ENCODE measurements around the gene ADRA1B. TPM values are rescaled to one million over a fixed set of nuclear protein-coding genes. Genes with fewer than 3 reads are reported as not detected.

Gene ADRA1B
- total RNA-seq, 2 experiments from 2014 or later: not detected

DNA sequence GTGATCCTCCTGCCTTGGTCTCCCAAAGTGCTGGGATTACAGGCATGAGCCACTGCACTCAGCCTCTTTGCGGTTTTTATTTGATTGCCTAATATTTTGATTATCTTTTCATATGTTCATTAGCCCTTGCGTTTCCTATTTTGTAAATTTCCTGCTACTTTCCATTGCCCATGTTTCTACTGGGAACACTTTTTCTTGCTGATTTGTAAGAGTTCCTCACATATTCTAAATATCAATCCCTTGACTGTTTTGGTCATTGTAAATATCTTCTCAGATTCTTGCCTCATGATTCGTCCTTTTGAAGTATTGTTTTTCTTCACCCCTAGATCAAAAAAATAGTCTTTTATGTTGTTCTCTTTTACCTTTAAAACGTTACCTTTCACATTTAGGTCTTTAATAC is 54.8 kb downstream of the ADRA1B start:
- no peak overlapping the region for H3K4me3 Mint-ChIP-seq
- CTCF ChIA-PET: no interaction called here
- Histone ChIP-seq H3K27me3 (ENCODE audit: control insufficient read depth in 1 of 2, insufficient read depth in 2 of 2, low read length in 2 of 2) (peaks cover 41 to 47% of the 10 kb centered on the region in 2 experiments), H3K36me3 (ENCODE audit: insufficient read depth, low read length) (no peaks in the 10 kb centered on the region), H3K9me3 (ENCODE audit: control insufficient read depth in 1 of 2, insufficient read depth in 1 of 2, low read length in 2 of 2) (peaks cover 0 to 10% of the 10 kb centered on the region in 2 experiments), H3K4me3 (ENCODE audit: low read length) (no peak overlapping the region), H3K27ac (ENCODE audit: low read depth in 1 of 2, low read length in 2 of 2) (no peak overlapping the region), H3K4me1 (ENCODE audit: insufficient read depth, low read length) (peaks cover 6% of the 10 kb centered on the region)
- POLR2A ChIA-PET: no interaction called here
- H3K4me1 Mint-ChIP-seq (ENCODE audit: low read depth): peaks cover 14% of the 10 kb centered on the region
- H3K27ac Mint-ChIP-seq: no peak overlapping the region
- DNase-seq: no peak
- TF ChIP-seq, protein P1, sequence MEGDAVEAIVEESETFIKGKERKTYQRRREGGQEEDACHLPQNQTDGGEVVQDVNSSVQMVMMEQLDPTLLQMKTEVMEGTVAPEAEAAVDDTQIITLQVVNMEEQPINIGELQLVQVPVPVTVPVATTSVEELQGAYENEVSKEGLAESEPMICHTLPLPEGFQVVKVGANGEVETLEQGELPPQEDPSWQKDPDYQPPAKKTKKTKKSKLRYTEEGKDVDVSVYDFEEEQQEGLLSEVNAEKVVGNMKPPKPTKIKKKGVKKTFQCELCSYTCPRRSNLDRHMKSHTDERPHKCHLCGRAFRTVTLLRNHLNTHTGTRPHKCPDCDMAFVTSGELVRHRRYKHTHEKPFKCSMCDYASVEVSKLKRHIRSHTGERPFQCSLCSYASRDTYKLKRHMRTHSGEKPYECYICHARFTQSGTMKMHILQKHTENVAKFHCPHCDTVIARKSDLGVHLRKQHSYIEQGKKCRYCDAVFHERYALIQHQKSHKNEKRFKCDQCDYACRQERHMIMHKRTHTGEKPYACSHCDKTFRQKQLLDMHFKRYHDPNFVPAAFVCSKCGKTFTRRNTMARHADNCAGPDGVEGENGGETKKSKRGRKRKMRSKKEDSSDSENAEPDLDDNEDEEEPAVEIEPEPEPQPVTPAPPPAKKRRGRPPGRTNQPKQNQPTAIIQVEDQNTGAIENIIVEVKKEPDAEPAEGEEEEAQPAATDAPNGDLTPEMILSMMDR (IDR thresholded peaks at IDR 0.05): no peak
- ATAC-seq (ENCODE audit: poor library complexity): no peak
- no peaks in the 10 kb centered on the region for H3K9me3 Mint-ChIP-seq
- intact Hi-C loops (cut with DNase I, micrococcal nuclease): no loop called here
- peaks cover 88% of the 10 kb centered on the region for H3K27me3 Mint-ChIP-seq
- no peaks in the 10 kb centered on the region for H3K36me3 Mint-ChIP-seq (ENCODE audit: low read depth)

DNA sequence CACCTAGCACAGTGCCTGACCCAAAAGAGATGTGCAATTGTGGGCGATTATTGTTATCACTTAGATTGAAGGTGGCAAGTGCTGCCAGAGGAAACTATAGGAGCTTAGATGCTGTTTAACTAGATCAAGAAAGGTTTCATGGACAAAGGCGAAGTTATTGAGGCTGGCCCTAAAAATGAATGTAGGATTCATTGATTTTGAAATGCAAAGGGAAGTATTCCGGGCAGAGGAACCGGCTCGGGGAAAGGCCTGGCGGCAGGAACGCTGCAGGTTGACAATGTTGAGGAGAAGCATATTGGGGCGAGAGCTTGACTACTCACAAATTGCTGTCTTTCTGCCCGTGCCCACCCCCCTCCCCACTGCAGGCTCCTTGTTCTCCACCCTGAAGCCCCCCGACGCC is 55.2 kb downstream of the ADRA1B start:
- Mint-ChIP-seq H3K27me3 (peaks cover 84% of the 10 kb centered on the region), H3K4me1 (ENCODE audit: low read depth) (peaks cover 14% of the 10 kb centered on the region), H3K36me3 (ENCODE audit: low read depth) (no peaks in the 10 kb centered on the region), H3K9me3 (no peaks in the 10 kb centered on the region), H3K4me3 (peak overlapping the region; percentile 11), H3K27ac (no peak overlapping the region)
- DNase-seq (no peak), ATAC-seq (ENCODE audit: poor library complexity) (no peak)
- POLR2A ChIA-PET: no interaction called here
- CTCF ChIA-PET: no interaction called here
- Histone ChIP-seq H3K27me3 (ENCODE audit: control insufficient read depth in 1 of 2, insufficient read depth in 2 of 2, low read length in 2 of 2) (peaks cover 41 to 47% of the 10 kb centered on the region in 2 experiments), H3K4me1 (ENCODE audit: insufficient read depth, low read length) (peaks cover 6% of the 10 kb centered on the region), H3K9me3 (ENCODE audit: control insufficient read depth in 1 of 2, insufficient read depth in 1 of 2, low read length in 2 of 2) (peaks cover 0 to 10% of the 10 kb centered on the region in 2 experiments), H3K4me3 (ENCODE audit: low read length) (no peak overlapping the region), H3K27ac (ENCODE audit: low read depth in 1 of 2, low read length in 2 of 2) (no peak overlapping the region), H3K36me3 (ENCODE audit: insufficient read depth, low read length) (no peaks in the 10 kb centered on the region)
- TF ChIP-seq, protein P1 (IDR thresholded peaks at IDR 0.05): no peak
- intact Hi-C loops (cut with DNase I, micrococcal nuclease): no loop called here

DNA sequence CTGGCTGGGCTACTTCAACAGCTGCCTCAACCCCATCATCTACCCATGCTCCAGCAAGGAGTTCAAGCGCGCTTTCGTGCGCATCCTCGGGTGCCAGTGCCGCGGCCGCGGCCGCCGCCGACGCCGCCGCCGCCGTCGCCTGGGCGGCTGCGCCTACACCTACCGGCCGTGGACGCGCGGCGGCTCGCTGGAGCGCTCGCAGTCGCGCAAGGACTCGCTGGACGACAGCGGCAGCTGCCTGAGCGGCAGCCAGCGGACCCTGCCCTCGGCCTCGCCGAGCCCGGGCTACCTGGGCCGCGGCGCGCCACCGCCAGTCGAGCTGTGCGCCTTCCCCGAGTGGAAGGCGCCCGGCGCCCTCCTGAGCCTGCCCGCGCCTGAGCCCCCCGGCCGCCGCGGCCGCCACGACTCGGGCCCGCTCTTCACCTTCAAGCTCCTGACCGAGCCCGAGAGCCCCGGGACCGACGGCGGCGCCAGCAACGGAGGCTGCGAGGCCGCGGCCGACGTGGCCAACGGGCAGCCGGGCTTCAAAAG is 55.7 kb downstream of the ADRA1B start:
- H3K9me3 ChIP-seq (ENCODE audit: control insufficient read depth in 1 of 2, insufficient read depth in 1 of 2, low read length in 2 of 2): peaks cover 0 to 10% of the 10 kb centered on the region in 2 experiments
- H3K36me3 ChIP-seq (ENCODE audit: insufficient read depth, low read length): no peaks in the 10 kb centered on the region
- no peaks in the 10 kb centered on the region for H3K36me3 Mint-ChIP-seq (ENCODE audit: low read depth)
- peak in 1 of 14 experiments; percentile 4 for DNase-seq
- no peak overlapping the region for H3K4me3 Mint-ChIP-seq
- peaks cover 81% of the 10 kb centered on the region for H3K27me3 Mint-ChIP-seq
- H3K27me3 ChIP-seq (ENCODE audit: control insufficient read depth in 1 of 2, insufficient read depth in 2 of 2, low read length in 2 of 2): peaks cover 41 to 47% of the 10 kb centered on the region in 2 experiments
- H3K4me1 Mint-ChIP-seq (ENCODE audit: low read depth): peaks cover 14% of the 10 kb centered on the region
- no peak for ATAC-seq (ENCODE audit: poor library complexity)
- intact Hi-C loops (cut with DNase I, micrococcal nuclease): no loop called here
- H3K4me3 ChIP-seq (ENCODE audit: low read length): no peak overlapping the region
- no peaks in the 10 kb centered on the region for H3K9me3 Mint-ChIP-seq
- H3K4me1 ChIP-seq (ENCODE audit: insufficient read depth, low read length): peaks cover 6% of the 10 kb centered on the region
- ChIA-PET POLR2A (no interaction called here), CTCF (no interaction called here)
- TF ChIP-seq, protein P1 (IDR thresholded peaks at IDR 0.05): no peak
- H3K27ac ChIP-seq (ENCODE audit: low read depth in 1 of 2, low read length in 2 of 2): no peak overlapping the region
- H3K27ac Mint-ChIP-seq: no peak overlapping the region
